ENCODE results near the gene SCAPER.

DNA sequence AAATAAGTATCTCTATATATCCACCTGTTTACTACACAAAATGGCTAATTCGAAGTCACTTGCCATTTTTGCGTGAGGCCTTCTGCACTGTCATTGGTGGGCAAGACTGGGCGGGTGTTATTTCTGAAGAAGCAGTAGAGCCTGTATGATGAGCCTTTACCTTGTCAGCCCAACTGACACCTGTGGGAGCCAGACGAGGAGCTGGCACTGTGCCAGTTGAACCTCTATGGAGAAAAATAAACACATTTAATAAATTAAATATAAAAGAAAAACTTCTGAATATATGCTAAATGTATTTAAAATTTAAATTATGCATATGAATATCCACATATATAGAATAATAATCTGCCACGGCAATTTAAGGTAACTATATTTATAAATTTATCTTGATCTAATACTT is 109.9 kb downstream of the SCAPER start:
- TF ChIP-seq, protein P1, sequence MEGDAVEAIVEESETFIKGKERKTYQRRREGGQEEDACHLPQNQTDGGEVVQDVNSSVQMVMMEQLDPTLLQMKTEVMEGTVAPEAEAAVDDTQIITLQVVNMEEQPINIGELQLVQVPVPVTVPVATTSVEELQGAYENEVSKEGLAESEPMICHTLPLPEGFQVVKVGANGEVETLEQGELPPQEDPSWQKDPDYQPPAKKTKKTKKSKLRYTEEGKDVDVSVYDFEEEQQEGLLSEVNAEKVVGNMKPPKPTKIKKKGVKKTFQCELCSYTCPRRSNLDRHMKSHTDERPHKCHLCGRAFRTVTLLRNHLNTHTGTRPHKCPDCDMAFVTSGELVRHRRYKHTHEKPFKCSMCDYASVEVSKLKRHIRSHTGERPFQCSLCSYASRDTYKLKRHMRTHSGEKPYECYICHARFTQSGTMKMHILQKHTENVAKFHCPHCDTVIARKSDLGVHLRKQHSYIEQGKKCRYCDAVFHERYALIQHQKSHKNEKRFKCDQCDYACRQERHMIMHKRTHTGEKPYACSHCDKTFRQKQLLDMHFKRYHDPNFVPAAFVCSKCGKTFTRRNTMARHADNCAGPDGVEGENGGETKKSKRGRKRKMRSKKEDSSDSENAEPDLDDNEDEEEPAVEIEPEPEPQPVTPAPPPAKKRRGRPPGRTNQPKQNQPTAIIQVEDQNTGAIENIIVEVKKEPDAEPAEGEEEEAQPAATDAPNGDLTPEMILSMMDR (IDR thresholded peaks at IDR 0.05 in 4 of 5, conservative IDR thresholded peaks at IDR 0.05 in 1 of 5) = no peak
- no peak for TF ChIP-seq POLR2A (IDR thresholded peaks at IDR 0.05)
